GM21737 (cell line): ENCODE measurements around the gene AUTS2.

Source experiments
- ATAC-seq: cut with Tn5 transposase; IDR thresholded peaks from one replicate; pipeline ENCODE4 v1.9.1; 2021; ENCODE audit warnings: mild to moderate bottlenecking, moderate library complexity; ENCODE audit not compliant: unreplicated experiment

Gene AUTS2

GRCh38 chr7:69598081-69598486 lies at the start of gene AUTS2:
AUTS2 (plus strand) TSS chr7:69598475; CDS start chr7:69599654, 1,179 bp downstream.
- ATAC-seq = peak; percentile 60

DNA sequence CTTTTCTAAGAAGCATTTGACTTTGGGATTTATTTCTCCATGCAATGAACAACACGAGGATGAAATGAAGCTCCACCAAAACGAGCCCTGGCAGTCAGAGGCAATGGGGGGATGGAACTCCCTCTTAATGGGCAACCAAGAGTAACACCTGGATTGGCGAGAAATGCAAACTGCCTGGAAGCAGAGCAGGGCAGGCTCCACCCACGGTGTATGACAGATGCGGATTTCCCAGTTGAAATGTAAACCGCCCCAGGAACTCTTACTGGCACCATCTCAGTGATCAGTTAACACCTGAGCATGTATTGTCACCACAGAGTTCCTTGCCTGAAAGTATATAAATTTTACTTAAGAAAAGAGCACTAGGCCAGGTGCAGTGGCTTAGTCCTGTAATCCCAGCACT lies 47.3 kb upstream of the AUTS2 start:
- no peak for ATAC-seq

- ATAC-seq = no peak
Observed at GRCh38 chr7:69553190-69553589, 45.1 kb upstream of the AUTS2 start.

DNA sequence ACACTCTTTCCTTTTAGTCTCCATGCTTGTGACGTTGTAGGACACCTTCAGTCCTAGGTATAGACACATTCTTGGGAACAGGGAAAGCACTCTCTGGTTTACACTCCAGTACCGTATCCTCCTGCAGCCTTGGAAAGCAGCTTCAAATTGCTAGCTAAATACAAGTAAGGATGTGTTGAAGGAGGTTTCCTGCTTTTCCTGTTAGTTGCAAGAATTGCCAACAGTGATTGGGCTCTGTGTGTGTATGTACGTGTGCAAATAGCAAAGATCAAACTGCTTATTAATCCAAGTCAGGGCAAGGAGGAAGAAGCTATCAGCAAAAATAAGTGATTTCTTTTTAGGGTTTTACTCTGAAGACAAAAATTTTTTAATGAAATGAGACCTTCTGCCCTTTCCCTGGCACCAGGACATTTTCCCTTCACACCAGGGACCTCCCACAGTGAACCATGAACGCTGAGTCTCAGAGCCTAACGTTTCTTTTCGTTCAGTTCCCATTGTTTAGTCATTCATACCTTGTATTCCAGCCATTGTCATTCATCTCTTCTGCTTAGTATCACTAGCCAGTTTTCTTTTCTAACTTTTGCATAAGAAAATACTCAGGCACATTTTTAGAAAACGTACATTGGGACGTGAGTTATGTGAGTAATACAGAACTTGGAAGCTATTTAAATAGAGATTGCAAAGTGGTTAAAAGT lies 36.9 kb upstream of the AUTS2 start:
- ATAC-seq = no peak

- ATAC-seq = peak; percentile 66
Observed at GRCh38 chr7:69564454-69565417, 33.5 kb upstream of the AUTS2 start.

DNA sequence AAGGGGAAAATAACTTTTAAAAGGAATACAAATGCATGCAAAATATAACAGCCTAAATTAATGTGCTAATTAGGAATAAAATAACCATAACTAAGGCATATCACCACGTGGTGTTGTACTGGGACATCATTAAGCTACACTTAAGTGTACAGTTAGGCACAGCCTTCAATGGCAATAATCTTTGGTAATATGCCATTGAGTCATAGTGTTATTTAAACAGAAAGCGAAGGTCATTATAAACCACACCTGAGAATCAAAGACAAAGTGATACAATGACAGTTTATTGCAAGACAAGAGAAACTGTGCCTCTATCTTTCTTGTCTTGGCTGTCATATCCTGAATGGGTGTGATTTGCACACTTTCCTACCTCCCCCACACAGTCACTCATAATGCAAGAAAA lies 30.5 kb upstream of the AUTS2 start:
- ATAC-seq = no peak

- ATAC-seq = no peak
Observed at GRCh38 chr7:69568266-69568665, 30.0 kb upstream of the AUTS2 start.

DNA sequence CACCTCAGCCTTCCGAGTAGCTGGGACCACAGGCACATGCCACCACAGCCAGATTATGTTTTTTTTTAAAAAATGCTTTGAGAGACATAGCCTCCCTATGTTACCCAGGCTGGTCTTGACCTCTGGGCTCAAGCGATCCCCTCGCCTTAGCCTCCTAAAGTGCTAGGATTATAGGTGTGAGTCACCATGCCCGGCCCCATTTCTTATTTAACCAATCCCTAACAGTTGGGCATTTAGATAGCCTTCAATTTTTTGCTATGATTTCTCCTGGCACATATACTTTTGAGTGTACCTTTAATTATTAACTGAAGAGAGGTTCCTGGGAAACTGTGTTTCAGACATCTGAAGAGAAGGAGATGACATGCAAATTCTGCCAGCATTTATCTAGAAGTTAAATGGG lies 22.6 kb upstream of the AUTS2 start:
- no peak for ATAC-seq

DNA sequence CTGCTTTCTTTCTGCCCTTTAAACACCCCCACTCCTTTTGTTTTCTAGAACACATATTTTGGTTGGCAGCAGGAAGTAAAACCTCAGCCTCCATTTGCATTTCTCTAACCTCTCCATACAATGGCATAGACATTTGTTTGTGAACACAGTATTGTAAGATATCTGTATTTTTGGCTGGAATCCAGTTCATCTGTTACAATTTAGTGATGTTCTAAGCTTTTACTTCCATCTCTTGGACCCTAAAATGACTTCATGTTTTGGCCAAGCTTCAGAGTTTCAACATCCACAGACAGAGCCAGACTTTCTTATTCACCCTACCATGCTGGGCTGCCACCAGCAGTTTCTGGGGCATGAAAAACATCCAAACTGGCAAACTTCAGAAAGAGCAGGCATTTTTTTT lies 21.1 kb upstream of the AUTS2 start:
- no peak for ATAC-seq

GRCh38 chr7:69585169-69585568 lies 13.1 kb upstream of the AUTS2 start:
- ATAC-seq = no peak

- ATAC-seq = no peak
Observed at GRCh38 chr7:69586321-69586720, 12.0 kb upstream of the AUTS2 start.

GRCh38 chr7:69588773-69589172 lies 9.5 kb upstream of the AUTS2 start:
- no peak for ATAC-seq

DNA sequence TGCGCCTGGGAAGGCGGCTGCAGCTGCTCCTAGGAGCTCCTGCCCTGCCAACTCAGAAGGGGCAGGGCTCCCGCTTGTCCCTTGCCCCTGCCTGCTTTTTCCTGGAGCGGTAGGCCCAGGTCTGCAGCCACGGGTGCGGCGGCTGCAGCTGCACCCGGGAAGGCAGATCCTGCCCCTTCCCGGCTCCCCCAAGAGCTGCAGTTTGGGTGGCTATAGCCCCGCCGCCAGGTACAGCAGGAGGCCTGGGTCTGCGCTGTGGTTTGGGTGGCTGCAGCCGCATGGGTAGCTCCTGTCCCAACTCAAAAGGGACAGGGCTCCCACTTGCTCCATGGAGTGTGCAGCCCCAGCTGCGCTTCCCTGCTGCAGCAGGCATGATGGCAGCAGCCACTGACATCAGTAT lies 6.5 kb upstream of the AUTS2 start:
- ATAC-seq = no peak

DNA sequence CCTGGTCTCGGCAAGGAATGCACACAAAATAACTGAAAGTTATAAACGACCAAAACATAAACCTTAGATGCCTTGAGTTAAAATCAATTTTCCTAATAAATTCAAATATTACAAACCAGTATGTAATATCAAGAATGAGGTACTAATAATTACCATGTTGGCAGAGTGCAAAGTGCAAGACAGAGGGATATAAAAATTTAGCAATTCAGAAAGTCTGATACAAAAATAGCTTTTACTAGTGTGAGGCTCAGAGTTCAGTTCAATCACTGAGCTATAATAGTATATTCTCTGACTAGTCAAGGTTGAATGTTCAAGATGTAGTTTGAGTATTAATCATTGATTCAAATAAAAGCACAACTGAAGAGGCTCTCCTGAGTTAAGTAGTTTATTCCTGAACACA lies 4.8 kb upstream of the AUTS2 start:
- ATAC-seq = no peak

DNA sequence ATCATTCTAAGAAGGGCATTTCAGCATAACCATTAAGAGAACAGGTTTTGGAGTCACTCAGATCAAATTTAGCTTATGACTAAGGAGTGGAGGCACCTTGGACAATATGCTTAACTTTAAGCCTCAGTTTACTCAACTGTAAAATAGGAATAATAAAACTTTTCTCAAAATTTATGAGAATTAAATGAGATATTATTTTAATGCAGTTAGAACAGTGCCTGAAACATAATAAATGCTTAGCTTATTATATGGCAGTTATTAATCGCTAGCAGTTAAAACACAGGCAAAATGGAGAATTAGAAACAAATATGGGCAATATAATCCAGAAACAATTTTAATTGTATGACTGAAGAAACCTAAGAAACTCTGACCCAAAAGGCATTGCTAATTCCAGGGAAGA lies 2.9 kb upstream of the AUTS2 start:
- no peak for ATAC-seq

GRCh38 chr7:69596056-69596455 lies 2.2 kb upstream of the AUTS2 start:
- no peak for ATAC-seq

DNA sequence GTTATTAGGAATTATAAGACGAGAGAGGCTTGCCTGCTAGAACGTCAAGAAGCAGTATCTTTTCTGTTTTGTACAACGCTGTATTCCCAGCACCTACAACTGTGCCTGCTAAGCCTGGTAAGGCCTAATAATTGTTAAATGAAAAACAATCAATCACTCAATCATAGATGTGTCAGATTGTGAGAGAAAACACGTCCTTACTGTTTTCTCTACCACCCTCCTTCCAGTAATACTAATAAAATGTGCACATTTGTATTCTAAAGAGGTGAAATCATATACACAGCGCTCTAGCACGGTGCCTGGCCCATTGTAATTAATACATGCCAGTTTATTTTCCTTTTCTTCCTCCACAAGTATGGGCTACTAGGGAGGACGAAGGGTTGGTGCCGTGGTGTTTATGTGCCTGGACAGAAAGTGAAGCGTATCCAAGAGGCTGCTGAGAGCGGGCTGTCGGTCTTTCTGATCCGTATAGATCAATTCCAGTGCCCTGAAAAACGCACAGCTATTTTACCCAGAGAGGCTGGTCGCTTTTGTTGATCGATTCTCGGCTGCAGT lies 1.5 kb upstream of the AUTS2 start:
- no peak for ATAC-seq

- ATAC-seq = peak; percentile 15
Observed at GRCh38 chr7:69597278-69598076, 798 bp upstream of the AUTS2 start.

GRCh38 chr7:69598487-69599285 lies 411 bp downstream of the AUTS2 start:
- no peak for ATAC-seq

DNA sequence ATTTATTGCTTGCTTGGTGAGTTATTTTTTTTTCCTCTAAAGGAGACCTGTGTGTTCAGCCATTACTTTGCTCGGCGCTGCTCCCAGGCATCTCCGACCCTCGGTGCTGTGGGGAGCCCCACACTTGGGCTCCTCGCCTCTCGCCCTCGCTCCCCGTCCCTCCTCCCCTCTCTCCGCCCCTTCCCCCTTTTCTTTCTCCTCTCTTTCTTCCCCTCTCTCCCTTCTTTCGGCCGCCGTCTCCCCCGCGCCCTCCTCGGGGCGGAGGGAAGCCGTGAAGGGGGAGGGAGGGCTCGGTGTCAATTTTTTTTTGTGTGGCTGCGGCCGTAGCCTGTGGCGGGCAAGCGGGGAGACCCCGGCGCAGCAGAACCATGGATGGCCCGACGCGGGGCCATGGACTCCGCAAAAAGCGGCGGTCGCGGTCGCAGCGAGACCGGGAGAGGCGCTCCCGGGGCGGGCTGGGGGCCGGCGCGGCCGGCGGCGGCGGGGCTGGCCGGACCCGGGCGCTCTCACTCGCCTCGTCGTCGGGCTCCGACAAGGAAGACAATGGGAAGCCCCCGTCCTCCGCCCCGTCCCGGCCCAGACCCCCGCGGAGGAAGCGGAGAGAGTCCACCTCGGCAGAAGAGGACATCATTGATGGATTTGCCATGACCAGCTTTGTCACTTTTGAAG lies 1.1 kb downstream of the AUTS2 start:
- no peak for ATAC-seq
